ENCODE results near the gene TM2D3.

The TM2D3 gene

GRCh38 chr15:101609742-101610610, 42.2 kb downstream of the TM2D3 start:
- TF ChIP-seq CTCF (IDR thresholded peaks at IDR 0.05; ENCODE audit: borderline replicate concordance, insufficient read depth, low read depth, low read length) = no peak
- no peak overlapping the region for H3K4me3 ChIP-seq (ENCODE audit: low read depth, low read length)

DNA sequence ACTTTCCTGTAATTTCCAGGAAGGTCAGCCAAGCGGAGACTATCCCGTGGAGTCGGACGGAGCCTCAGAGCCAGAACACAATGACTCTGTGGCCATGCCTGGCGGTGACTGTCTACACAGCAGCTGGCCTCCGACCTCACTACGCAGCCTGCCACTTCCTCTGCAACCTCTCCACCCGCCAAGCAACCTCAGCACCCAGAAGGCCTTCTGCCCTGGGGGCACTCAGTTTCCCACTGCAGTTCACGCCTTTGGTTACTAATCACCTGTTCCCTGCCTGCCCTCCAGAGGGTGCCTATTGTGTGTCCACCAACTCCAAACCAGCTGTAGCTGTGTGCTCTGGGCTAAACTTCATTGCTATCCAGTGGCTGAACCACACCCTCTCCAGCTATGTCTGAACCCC, 44.0 kb downstream of the TM2D3 start:
- TF ChIP-seq CTCF (IDR thresholded peaks at IDR 0.05; ENCODE audit: borderline replicate concordance, insufficient read depth, low read depth, low read length) = no peak
- H3K4me3 ChIP-seq (ENCODE audit: low read depth, low read length) = no peak overlapping the region

GRCh38 chr15:101607108-101607507, 45.1 kb downstream of the TM2D3 start:
- no peak overlapping the region for H3K4me3 ChIP-seq (ENCODE audit: low read depth, low read length)
- TF ChIP-seq CTCF (IDR thresholded peaks at IDR 0.05; ENCODE audit: borderline replicate concordance, insufficient read depth, low read depth, low read length) = no peak

DNA sequence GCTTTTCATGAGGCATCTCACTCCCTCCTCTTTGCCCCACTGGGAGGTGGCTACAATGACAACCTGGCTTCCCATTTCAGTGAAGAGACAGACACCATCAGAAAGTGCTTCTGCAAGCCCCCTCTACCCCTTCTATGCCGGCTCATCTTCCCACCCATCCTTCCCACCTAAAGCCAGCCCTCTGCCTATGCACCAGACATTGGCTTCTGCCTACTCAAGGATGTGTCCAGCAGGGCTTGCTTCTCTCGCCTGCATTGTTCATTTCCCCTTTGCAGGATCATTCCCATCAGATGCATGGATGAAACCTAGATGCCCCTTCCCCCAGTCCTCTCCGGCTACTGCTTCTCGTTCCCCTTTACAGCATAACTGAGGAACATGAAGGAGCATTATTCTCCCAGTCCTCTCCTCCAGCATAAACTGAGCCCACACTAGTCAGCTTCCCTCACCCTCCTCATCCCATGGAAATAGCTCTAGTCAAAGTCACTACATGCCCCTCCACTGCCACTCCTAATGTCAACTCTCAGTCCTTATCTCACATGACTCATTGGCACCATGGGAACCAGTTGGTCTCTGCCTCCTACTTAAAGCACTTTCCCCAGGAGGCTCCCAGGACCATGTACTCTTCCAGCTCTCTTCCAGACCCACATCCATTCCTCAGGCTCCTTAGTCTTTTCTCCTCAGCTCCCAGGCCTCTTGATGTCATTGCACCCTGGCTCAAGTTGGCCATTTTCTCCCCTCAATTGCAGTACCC, 47.9 kb downstream of the TM2D3 start:
- H3K4me3 ChIP-seq (ENCODE audit: low read depth, low read length) = no peak overlapping the region
- TF ChIP-seq CTCF (IDR thresholded peaks at IDR 0.05; ENCODE audit: borderline replicate concordance, insufficient read depth, low read depth, low read length) = no peak

- no peak for TF ChIP-seq CTCF (IDR thresholded peaks at IDR 0.05; ENCODE audit: borderline replicate concordance, insufficient read depth, low read depth, low read length)
- no peak overlapping the region for H3K4me3 ChIP-seq (ENCODE audit: low read depth, low read length)
Observed at GRCh38 chr15:101602801-101603200, 49.4 kb downstream of the TM2D3 start.

- TF ChIP-seq CTCF (IDR thresholded peaks at IDR 0.05; ENCODE audit: borderline replicate concordance, insufficient read depth, low read depth, low read length) = no peak
- H3K4me3 ChIP-seq (ENCODE audit: low read depth, low read length) = no peak overlapping the region
Observed at GRCh38 chr15:101600035-101600434, 52.1 kb downstream of the TM2D3 start.
